Erythroblast (primary cell): ENCODE measurements around the gene OLFM1.
"Not testable (repeated sequence)": the region's sequence is repeated elsewhere in the genome, so short reads cannot be mapped to it uniquely, and the experiment has no call there.

Experiments
- GATA1 ChIP-seq: IDR thresholded peaks from 2 replicates; pipeline ENCODE4 v1.6.1; 2011; ENCODE audit warnings: low read depth, mild to moderate bottlenecking, control low read depth, low read length, moderate library complexity
- POLR2A ChIP-seq: IDR thresholded peaks from 2 replicates; pipeline ENCODE4 v1.6.1; 2011; ENCODE audit warnings: mild to moderate bottlenecking, low read length

DNA sequence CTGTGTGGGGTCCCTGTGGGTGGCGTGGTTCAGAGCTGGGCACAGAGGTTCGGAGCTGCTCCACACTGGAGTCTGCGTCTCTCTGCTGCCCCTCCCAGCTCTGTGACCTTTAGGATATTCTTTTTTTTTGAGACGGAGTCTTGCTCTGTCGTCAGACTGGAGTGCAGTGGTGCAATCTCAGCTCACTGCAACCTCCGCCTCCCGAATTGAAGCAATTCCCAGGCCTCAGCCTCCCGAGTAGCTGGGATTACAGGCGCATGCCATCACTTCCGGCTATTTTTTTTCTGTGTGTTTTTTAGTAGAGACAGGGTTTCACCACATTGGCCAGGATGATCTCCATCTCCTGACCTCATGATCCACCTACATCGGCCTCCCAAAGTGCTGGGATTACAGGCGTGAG, 24.1 kb downstream of the OLFM1 start:
- TF ChIP-seq POLR2A, GATA1: not testable (repeated sequence)
